HUES48 (cell line): ENCODE results near the gene GLYATL1B.
A peak's percentile ranks its signal among the peaks of the same experiment; 100 is the strongest.
"Not testable (repeated sequence)": the region's sequence is repeated elsewhere in the genome, so short reads cannot be mapped to it uniquely, and the experiment has no call there.

Experiments used
- H3K27ac ChIP-seq: one replicate; pipeline ENCODE4 v1.7.0; 2013; ENCODE audit warnings: low read depth, low read length, inconsistent platforms
- H3K27me3 ChIP-seq: 2 replicates; pipeline ENCODE4 v1.6.1; 2013; ENCODE audit warnings: mild to moderate bottlenecking, low read length; ENCODE audit not compliant: control insufficient read depth, insufficient read depth
- H3K36me3 ChIP-seq: 2 replicates; pipeline ENCODE4 v1.6.1; 2013; ENCODE audit warnings: low read length; ENCODE audit not compliant: control insufficient read depth, insufficient read depth
- H3K4me1 ChIP-seq: 2 replicates; pipeline ENCODE4 v1.6.1; 2013; ENCODE audit warnings: mild to moderate bottlenecking, low read length; ENCODE audit not compliant: control insufficient read depth, insufficient read depth
- H3K4me3 ChIP-seq: 2 replicates; pipeline ENCODE4 v1.5.1; 2013; ENCODE audit warnings: mild to moderate bottlenecking, low read depth, low read length
- H3K9ac ChIP-seq: 2 replicates; pipeline ENCODE4 v1.6.1; 2013; ENCODE audit warnings: mild to moderate bottlenecking, low read depth, low read length, moderate library complexity
- H3K9me3 ChIP-seq: 2 replicates; pipeline ENCODE4 v1.6.1; 2013; ENCODE audit warnings: low read length; ENCODE audit not compliant: control insufficient read depth, insufficient read depth

GLYATL1B gene

DNA sequence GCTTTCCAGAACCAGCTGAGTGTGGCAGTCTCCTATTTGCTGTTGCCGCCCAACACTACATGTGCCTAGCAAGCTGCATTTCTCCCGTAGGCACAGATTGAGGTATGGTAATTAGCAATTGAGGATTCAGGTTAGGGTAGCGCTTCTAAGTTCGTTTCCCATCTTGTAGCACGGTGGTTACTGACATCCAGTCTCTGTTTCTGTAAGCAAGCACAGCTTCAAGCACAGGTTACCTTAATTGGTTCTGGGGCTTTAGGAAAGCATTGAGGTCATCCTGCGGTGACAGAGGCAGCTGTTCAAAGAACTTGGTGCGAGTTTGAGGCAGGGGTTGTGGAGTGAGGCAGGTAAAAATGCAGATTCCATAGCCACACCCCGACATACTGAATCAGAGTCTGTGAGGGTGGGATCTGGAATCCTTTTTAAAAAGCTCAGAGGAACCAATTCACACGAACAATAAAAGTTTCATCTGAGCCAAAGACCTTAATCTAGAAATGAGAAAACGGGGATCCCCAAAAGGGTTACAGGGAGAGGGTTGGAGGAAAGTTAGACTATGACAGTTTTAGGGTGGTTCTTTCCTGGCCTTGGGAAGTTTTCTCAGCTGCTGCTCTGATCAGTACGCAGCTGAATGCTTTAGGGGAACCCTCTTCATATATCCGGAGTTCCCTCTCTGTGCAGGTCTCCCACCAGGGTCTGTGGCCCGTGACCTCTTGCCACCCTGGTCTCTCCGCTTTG, 21.9 kb upstream of the GLYATL1B start:
- not testable (repeated sequence) for H3K9ac ChIP-seq, H3K9me3 ChIP-seq, H3K27me3 ChIP-seq, H3K4me1 ChIP-seq, H3K36me3 ChIP-seq, H3K27ac ChIP-seq, H3K4me3 ChIP-seq

DNA sequence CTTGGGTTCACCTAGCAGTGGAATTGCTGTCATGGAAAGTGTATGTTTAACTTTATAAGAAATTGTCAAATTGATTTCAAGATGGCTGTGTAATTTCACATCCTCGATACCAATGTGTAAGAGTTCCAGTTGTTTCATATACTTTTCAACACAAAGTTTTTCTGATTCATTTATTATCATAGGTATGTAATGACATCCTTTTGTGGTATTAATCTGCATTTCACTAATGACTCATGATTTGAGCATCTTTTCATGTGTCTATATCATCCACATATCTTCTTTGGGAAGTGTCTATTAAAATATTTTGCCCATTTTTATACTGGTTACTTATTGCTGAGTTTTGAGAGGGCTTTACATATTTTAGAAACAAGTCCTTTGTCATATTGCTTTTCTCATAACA, 17.0 kb upstream of the GLYATL1B start:
- no peak overlapping the region for H3K27ac ChIP-seq
- no peaks in the 10 kb centered on the region for H3K9me3 ChIP-seq
- H3K4me3 ChIP-seq = no peak overlapping the region
- no peak overlapping the region for H3K9ac ChIP-seq
- no peaks in the 10 kb centered on the region for H3K36me3 ChIP-seq
- H3K27me3 ChIP-seq = no peaks in the 10 kb centered on the region; the same call in 1 of the 2 replicates
- no peaks in the 10 kb centered on the region for H3K4me1 ChIP-seq

DNA sequence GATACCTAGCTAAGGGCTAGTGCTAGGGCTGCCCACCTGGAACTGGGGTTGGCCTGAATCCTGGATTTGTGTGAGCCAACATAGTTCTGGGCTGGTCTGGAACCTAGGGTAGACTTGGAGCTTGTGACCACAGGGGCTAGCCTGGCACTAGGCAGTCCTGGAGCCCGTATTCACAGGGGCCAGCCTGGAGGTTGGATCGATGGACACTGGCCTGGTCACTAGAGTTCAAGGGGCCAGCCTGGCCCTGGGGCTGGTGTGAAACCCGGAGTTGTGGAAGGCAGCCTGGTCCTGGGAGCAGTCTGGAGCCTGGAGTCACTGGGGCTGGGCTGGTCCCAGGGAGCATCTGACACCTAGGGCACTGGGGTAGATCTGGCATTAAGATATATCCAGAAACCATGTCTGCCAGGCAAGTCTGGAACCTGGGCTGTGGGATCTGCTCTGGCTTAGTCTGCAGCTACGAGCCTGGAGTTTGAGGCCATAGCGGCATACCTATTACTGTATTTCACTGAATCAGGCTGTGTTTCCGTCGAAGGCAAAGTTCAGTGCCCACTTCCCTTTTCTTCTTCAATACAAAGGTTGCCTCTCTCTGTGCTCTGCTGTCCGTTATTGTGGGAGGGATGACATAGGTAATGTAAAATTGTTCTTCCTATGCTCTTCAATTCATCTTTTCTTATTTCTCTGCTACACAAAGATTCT, 9.1 kb upstream of the GLYATL1B start:
- no peaks in the 10 kb centered on the region for H3K4me1 ChIP-seq
- H3K9me3 ChIP-seq = no peaks in the 10 kb centered on the region
- no peak overlapping the region for H3K4me3 ChIP-seq
- H3K27me3 ChIP-seq = no peaks in the 10 kb centered on the region
- no peak overlapping the region for H3K9ac ChIP-seq
- H3K27ac ChIP-seq = no peak overlapping the region
- no peaks in the 10 kb centered on the region for H3K36me3 ChIP-seq

DNA sequence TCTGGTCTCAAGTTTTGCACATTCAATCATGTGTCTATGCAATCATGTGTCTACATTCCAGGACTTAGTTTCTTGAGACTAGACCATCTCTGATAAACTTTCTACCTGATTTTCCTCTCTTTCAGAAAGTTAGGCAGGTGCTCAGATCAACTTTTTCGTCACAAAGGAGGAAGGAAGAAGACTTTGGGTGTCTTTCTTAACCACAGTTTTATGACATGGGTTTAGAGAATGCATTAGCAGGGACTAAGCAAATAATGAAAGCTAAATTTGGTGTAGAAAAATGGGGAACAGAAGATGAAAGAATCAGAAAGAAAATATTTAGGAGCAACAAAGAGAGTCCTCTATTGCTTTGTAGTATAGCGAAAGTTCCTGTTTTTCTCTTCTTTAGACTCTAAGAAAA, 7.7 kb upstream of the GLYATL1B start:
- Histone ChIP-seq H3K4me3 (no peak overlapping the region), H3K27me3 (no peaks in the 10 kb centered on the region), H3K36me3 (no peaks in the 10 kb centered on the region), H3K27ac (no peak overlapping the region), H3K4me1 (no peaks in the 10 kb centered on the region), H3K9ac (no peak overlapping the region), H3K9me3 (no peaks in the 10 kb centered on the region)

GRCh38 chr11:59079086-59079485, 7.0 kb upstream of the GLYATL1B start:
- no peaks in the 10 kb centered on the region for H3K36me3 ChIP-seq
- H3K27ac ChIP-seq = no peak overlapping the region
- H3K9me3 ChIP-seq = no peaks in the 10 kb centered on the region
- H3K4me1 ChIP-seq = no peaks in the 10 kb centered on the region
- H3K27me3 ChIP-seq = no peaks in the 10 kb centered on the region
- H3K9ac ChIP-seq = no peak overlapping the region
- no peak overlapping the region for H3K4me3 ChIP-seq

GRCh38 chr11:59080421-59080820, 5.7 kb upstream of the GLYATL1B start:
- not testable (repeated sequence) for H3K27me3 ChIP-seq, H3K9me3 ChIP-seq, H3K4me1 ChIP-seq, H3K36me3 ChIP-seq, H3K9ac ChIP-seq, H3K27ac ChIP-seq, H3K4me3 ChIP-seq

GRCh38 chr11:59081430-59082020, 4.6 kb upstream of the GLYATL1B start:
- H3K9ac ChIP-seq, H3K36me3 ChIP-seq, H3K9me3 ChIP-seq, H3K4me1 ChIP-seq, H3K4me3 ChIP-seq, H3K27ac ChIP-seq, H3K27me3 ChIP-seq: not testable (repeated sequence)

DNA sequence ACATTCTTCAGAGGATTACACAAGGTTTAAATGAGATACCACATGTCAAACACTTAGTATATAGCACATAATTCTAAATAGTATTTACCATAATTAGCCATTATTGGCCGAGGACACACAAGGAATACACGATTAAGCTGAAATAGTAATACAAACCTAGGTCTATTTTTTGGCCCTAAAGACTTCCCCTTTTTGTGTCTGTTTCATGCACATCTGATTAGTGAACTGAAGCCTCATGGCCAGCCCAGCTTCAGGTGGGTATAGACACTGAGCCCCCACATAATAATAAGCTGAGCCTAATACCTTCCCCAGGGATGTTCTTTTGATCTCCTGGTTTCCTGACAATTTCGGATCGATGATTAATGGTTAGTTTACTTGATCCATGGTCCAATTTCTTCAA, 2.1 kb downstream of the GLYATL1B start:
- Histone ChIP-seq H3K9ac (no peak overlapping the region), H3K4me1 (peaks cover 8% of the 10 kb centered on the region), H3K9me3 (no peaks in the 10 kb centered on the region), H3K4me3 (no peak overlapping the region), H3K27ac (no peak overlapping the region), H3K27me3 (no peaks in the 10 kb centered on the region), H3K36me3 (no peaks in the 10 kb centered on the region)

DNA sequence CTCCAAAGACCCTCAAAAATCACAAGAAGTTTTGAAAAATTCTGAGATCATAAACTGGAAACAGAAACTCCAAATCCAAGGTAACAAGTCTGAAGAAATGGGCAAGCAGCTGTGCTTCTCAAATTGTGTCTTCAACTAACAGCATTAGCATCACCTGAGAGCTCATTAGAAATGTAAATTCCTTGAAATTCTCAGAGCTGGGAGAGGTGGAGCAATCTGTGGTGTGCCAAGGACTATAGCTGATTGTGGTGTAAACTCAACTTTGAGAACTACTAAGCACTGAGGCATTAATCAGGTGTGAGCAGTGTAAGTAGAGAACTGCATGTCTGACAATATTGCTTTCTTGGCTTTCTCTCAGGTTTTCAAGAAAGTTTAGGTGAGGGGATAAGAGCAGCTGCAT, 7.5 kb downstream of the GLYATL1B start:
- H3K4me3 ChIP-seq, H3K36me3 ChIP-seq, H3K27ac ChIP-seq, H3K27me3 ChIP-seq, H3K9ac ChIP-seq, H3K9me3 ChIP-seq: not testable (repeated sequence)
- peaks cover 46% of the 10 kb centered on the region for H3K4me1 ChIP-seq

- H3K36me3 ChIP-seq, H3K27ac ChIP-seq, H3K9me3 ChIP-seq, H3K9ac ChIP-seq, H3K27me3 ChIP-seq: not testable (repeated sequence)
- H3K4me1 ChIP-seq = peaks cover 46% of the 10 kb centered on the region
- H3K4me3 ChIP-seq = peak overlapping the region; percentile 42
Observed at GRCh38 chr11:59095225-59095624, 9.1 kb downstream of the GLYATL1B start.

DNA sequence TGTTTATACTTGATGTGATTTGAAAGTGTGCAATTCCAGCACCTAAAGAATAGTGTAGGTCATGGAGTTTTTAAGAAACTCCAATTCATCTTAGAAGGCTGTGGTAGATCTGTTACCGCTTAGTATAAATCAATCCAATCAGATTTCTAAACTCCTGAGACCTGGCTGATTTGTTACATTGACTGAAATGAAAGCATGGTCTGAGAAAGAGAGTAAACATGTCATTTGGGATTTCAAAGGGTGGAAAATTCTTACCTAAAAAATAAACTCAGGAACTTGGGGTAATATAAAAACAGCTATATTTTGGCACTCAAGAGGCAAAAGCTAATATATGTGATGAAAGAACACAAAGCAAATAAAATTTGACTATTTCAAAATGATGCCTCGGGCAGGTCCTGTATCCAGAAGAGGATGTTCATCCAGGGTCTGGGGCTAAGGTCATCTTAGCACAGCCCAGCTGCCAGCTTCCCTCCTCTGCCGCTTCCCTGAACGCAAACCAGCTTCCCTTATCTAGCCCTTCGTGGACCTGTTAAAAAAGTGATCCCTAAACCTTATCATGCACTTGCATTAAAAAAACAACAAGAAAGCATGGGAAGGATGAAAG, 10.0 kb downstream of the GLYATL1B start:
- not testable (repeated sequence) for H3K4me3 ChIP-seq, H3K9me3 ChIP-seq, H3K27me3 ChIP-seq, H3K36me3 ChIP-seq, H3K27ac ChIP-seq, H3K9ac ChIP-seq
- peaks cover 46% of the 10 kb centered on the region for H3K4me1 ChIP-seq
